HCT116 (cell line): ENCODE data around the gene TMEM184B. TPM values are rescaled to one million over a fixed set of nuclear protein-coding genes. Genes with fewer than 3 reads are reported as not detected.

ENCODE experiments used
- ATAC-seq: fragments of 200-7000 bp; cut with Tn5 transposase; 2 replicates; pipeline ENCODE4 v1.9.1; 2020; ENCODE audit warnings: mild to moderate bottlenecking, moderate library complexity
- BruUV-seq: library from RNA; stranded (reverse); fragments of 400-500 nt; replicated peaks from 2 replicates; lab custom pipeline; 2021; lab: Mats Ljungman, UMichigan
- CTCF ChIA-PET: fragments of 300-600 bp; sonication (Branson Sonifier 250); formaldehyde crosslinking; loops from one replicate; lab custom pipeline; 2021; ENCODE audit warnings: antibody characterized with exemption; lab: Charles Lee
- POLR2A ChIA-PET: fragments of 300-600, 350-600 bp; sonication (Branson Sonifier 250); formaldehyde crosslinking; loops from one replicate; lab custom pipeline; 2021; ENCODE audit warnings: antibody characterized with exemption; lab: Charles Lee
- RAD21 ChIA-PET, 2 experiments: fragments of 300-600 bp; sonication (Branson Sonifier 250); formaldehyde crosslinking; loops; one replicate each; lab custom pipeline; 2023; ENCODE audit warnings: low total read pairs in 2 of 2; ENCODE audit not compliant: uncharacterized antibody in 2 of 2, unreplicated experiment in 2 of 2, low non-redundant PET in 1 of 2; lab: Charles Lee
- DNase-seq: peaks from one replicate; pipeline ENCODE4 v3.0.0-alpha.2; 2010; ENCODE audit warnings: low read depth, low spot score
- H2AFZ ChIP-seq: fragments of 200-600 bp; shearing (Covaris generic), sonication (generic); 2 replicates; pipeline ENCODE4 v1.6.1; 2017; ENCODE audit warnings: low read depth, mixed run types, mixed read lengths, antibody characterized with exemption, low read length; ENCODE audit not compliant: poor library complexity, severe bottlenecking
- H3K27ac ChIP-seq: 2 replicates; pipeline ENCODE4 v1.5.1; 2012; ENCODE audit warnings: low read depth, low read length
- H3K27me3 ChIP-seq: fragments of 200-600 bp; sonication (generic); 2 replicates; pipeline ENCODE4 v1.6.1; 2016; ENCODE audit warnings: mixed run types, low read length, mixed read lengths; ENCODE audit not compliant: insufficient read depth
- H3K36me3 ChIP-seq, 2 experiments: fragments of 200-500 bp in 1 of 2; fragments of 200-600 bp in 1 of 2; sonication (Bioruptor generic) in 1 of 2; sonication (generic) in 1 of 2; 2 replicates each; pipeline versions ENCODE4 v1.5.1 to v1.6.1; 2014 to 2016; ENCODE audit warnings: low read length in 2 of 2, inconsistent platforms in 1 of 2, mixed read lengths in 1 of 2, mixed run types in 1 of 2; ENCODE audit not compliant: insufficient read depth in 2 of 2, control insufficient read depth in 1 of 2
- H3K4me1 ChIP-seq, 2 experiments: fragments of 200-600 bp in 1 of 2; sonication (generic) in 1 of 2; 2 replicates each; pipeline versions ENCODE4 v1.5.1 to v1.6.1; 2012 to 2017; ENCODE audit warnings: low read length in 2 of 2, inconsistent platforms in 1 of 2, mild to moderate bottlenecking in 1 of 2, mixed read lengths in 1 of 2, mixed run types in 1 of 2, moderate library complexity in 1 of 2; ENCODE audit not compliant: insufficient read depth in 2 of 2, control insufficient read depth in 1 of 2
- H3K4me2 ChIP-seq: fragments of 200-600 bp; sonication (generic); 2 replicates; pipeline ENCODE4 v1.6.1; 2017; ENCODE audit warnings: mixed run types, low read length, mixed read lengths
- H3K4me3 ChIP-seq, 2 experiments: fragments of 200-600 bp in 1 of 2; sonication (generic) in 1 of 2; replicated peaks in 1 of 2; 2 replicates each; pipeline ENCODE4 v1.5.1; 2011 to 2016; ENCODE audit warnings: low read length in 2 of 2, control low read depth in 1 of 2, low read depth in 1 of 2, mild to moderate bottlenecking in 1 of 2, mixed read lengths in 1 of 2, mixed run types in 1 of 2
- H3K79me2 ChIP-seq: fragments of 200-600 bp; sonication (generic); 2 replicates; pipeline ENCODE4 v1.6.1; 2017; ENCODE audit warnings: mild to moderate bottlenecking, mixed run types, low read length, moderate library complexity, mixed read lengths; ENCODE audit not compliant: insufficient read depth
- H3K9ac ChIP-seq: fragments of 200-600 bp; sonication (generic); 2 replicates; pipeline ENCODE4 v1.6.1; 2016; ENCODE audit warnings: low read length, mixed read lengths
- H3K9me2 ChIP-seq: fragments of 200-600 bp; sonication (generic), shearing (Covaris generic); 2 replicates; pipeline ENCODE4 v1.6.1; 2017; ENCODE audit warnings: mixed run types, mild to moderate bottlenecking, moderate library complexity; ENCODE audit not compliant: insufficient read depth
- H3K9me3 ChIP-seq, 2 experiments: fragments of 200-500 bp in 1 of 2; fragments of 200-600 bp in 1 of 2; sonication (Bioruptor generic) in 1 of 2; sonication (generic) in 1 of 2; 2 replicates each; pipeline ENCODE4 v1.6.1; 2014 to 2017; ENCODE audit warnings: low read length in 2 of 2, mixed read lengths in 2 of 2, inconsistent platforms in 1 of 2, low read depth in 1 of 2, mild to moderate bottlenecking in 1 of 2, mixed run types in 1 of 2, moderate library complexity in 1 of 2; ENCODE audit not compliant: control insufficient read depth in 1 of 2, insufficient read depth in 1 of 2
- H4K20me1 ChIP-seq: fragments of 200-600 bp; sonication (generic), shearing (Covaris generic); 2 replicates; pipeline ENCODE4 v1.6.1; 2017; ENCODE audit warnings: mixed run types, mild to moderate bottlenecking, moderate library complexity; ENCODE audit not compliant: insufficient read depth
- CTCF ChIP-seq, 3 experiments: fragments of 200-600 bp in 1 of 3; sonication (generic) in 1 of 3; IDR thresholded peaks in 2 of 3; conservative IDR thresholded peaks in 1 of 3; 2 replicates each; pipeline ENCODE4 v1.5.1; 2012 to 2017; ENCODE audit warnings: low read depth in 2 of 3, low read length in 2 of 3, antibody characterized with exemption in 1 of 3, borderline replicate concordance in 1 of 3, control low read depth in 1 of 3, mild to moderate bottlenecking in 1 of 3, mixed read lengths in 1 of 3, mixed run types in 1 of 3, moderate library complexity in 1 of 3; ENCODE audit not compliant: insufficient read depth in 1 of 3
- EGR1 ChIP-seq: IDR thresholded peaks from 2 replicates; pipeline ENCODE4 v1.6.1; 2012; ENCODE audit warnings: low read depth
- EZH2 ChIP-seq: fragments of 200-600 bp; sonication (generic); IDR thresholded peaks from 2 replicates; pipeline ENCODE4 v1.6.1; 2017; ENCODE audit warnings: antibody characterized with exemption, mixed run types
- EZH2phosphoT487 ChIP-seq: fragments of 200-600 bp; IDR thresholded peaks from 2 replicates; pipeline ENCODE4 v1.6.1; 2018; ENCODE audit warnings: antibody characterized with exemption, borderline replicate concordance
- JUND ChIP-seq: IDR thresholded peaks from 2 replicates; pipeline ENCODE4 v1.6.1; 2012
- POLR2A ChIP-seq: IDR thresholded peaks from 2 replicates; pipeline ENCODE4 v1.7.0; 2011; ENCODE audit warnings: borderline replicate concordance; ENCODE audit not compliant: insufficient read depth, insufficient read length; ENCODE audit errors: extremely low read depth
- REST ChIP-seq: IDR thresholded peaks from 2 replicates; pipeline ENCODE4 v1.6.1; 2012; ENCODE audit warnings: low read depth
- YY1 ChIP-seq: IDR thresholded peaks from 2 replicates; pipeline ENCODE4 v1.6.1; 2011; ENCODE audit warnings: low read length, low read depth, moderate library complexity, mild to moderate bottlenecking; ENCODE audit not compliant: insufficient replicate concordance; ENCODE audit errors: extremely low read depth
- ZBTB33 ChIP-seq: IDR thresholded peaks from 2 replicates; pipeline ENCODE4 v1.6.1; 2011; ENCODE audit warnings: mild to moderate bottlenecking, low read length, moderate library complexity; ENCODE audit not compliant: insufficient replicate concordance; ENCODE audit errors: extremely low read depth
- ZFX ChIP-seq: fragments of 450-650 bp; IDR thresholded peaks from 2 replicates; pipeline ENCODE4 v1.6.1; 2017
- ZNF274 ChIP-seq: fragments of 200-500 bp; sonication (Bioruptor generic); IDR thresholded peaks from 2 replicates; pipeline ENCODE4 v1.6.1; 2014; ENCODE audit warnings: mild to moderate bottlenecking, low read depth, low read length, inconsistent platforms
- intact Hi-C: fragments of 100-400 bp; cut with micrococcal nuclease; formaldehyde crosslinking; loops from 2 replicates; pipeline ENCODE4 v1.10.0; 2022
- total RNA-seq: library from RNA; stranded (reverse); gene quantifications from one replicate; pipeline ENCODE4 v1.2.1, GENCODE V29; 2021; ENCODE audit not compliant: unreplicated experiment

TMEM184B gene
- total RNA-seq, 1 experiment from 2014 or later, result 66.0 TPM

GRCh38 chr22:38193580-38193979, 79.2 kb downstream of the TMEM184B start:
- RAD21 ChIA-PET, result no interaction called here

GRCh38 chr22:38192475-38192863, 80.3 kb downstream of the TMEM184B start:
- no peak overlapping the region for H3K9ac ChIP-seq
- H4K20me1 ChIP-seq, result no peaks in the 10 kb centered on the region
- H3K79me2 ChIP-seq, result no peaks in the 10 kb centered on the region
- no peaks in the 10 kb centered on the region for H3K36me3 ChIP-seq
- no peak overlapping the region for H2AFZ ChIP-seq
- CTCF ChIA-PET, result no interaction called here
- no peak overlapping the region for H3K27ac ChIP-seq
- RAD21 ChIA-PET, result no interaction called here
- H3K4me3 ChIP-seq, result no peak overlapping the region
- no peak overlapping the region for H3K4me2 ChIP-seq
- BruUV-seq, result no TSS peak
- DNase-seq, result no peak
- no peaks in the 10 kb centered on the region for H3K27me3 ChIP-seq
- intact Hi-C loops, result no loop called here
- H3K4me1 ChIP-seq, result peaks cover under 1 to 5% of the 10 kb centered on the region in 2 experiments; a peak in 1 of 4 replicates
- TF ChIP-seq EZH2phosphoT487, result no peak
- no peak for TF ChIP-seq YY1
- TF ChIP-seq POLR2A, result no peak
- TF ChIP-seq ZNF274, result no peak
- TF ChIP-seq ZBTB33, result no peak
- TF ChIP-seq CTCF (IDR thresholded peaks at IDR 0.05 in 2 of 3, conservative IDR thresholded peaks at IDR 0.05 in 1 of 3; ENCODE audit: borderline replicate concordance in 1 of 3, insufficient read depth in 1 of 3, low read depth in 2 of 3, low read length in 2 of 3), result no peak
- TF ChIP-seq JUND, result no peak
- no peak for TF ChIP-seq REST
- no peak for TF ChIP-seq ZFX
- TF ChIP-seq EGR1, result no peak
- no peaks in the 10 kb centered on the region for H3K9me3 ChIP-seq
- ATAC-seq, result no peak
- H3K9me2 ChIP-seq, result no peaks in the 10 kb centered on the region
- POLR2A ChIA-PET, result interaction anchor here (1.1 kb wide), 1 partner anchor 11 kb away, joined by 4 read pairs; the partner anchor contains the start of gene PLA2G6

More at GRCh38 chr22:38193580-38193979, 79.2 kb downstream of the TMEM184B start:
- Histone ChIP-seq H3K4me1 (peaks cover 0 to 5% of the 10 kb centered on the region in 2 experiments; a peak in 1 of 4 replicates), H3K9ac (no peak overlapping the region), H4K20me1 (no peaks in the 10 kb centered on the region), H3K79me2 (no peaks in the 10 kb centered on the region), H2AFZ (no peak overlapping the region), H3K9me2 (no peaks in the 10 kb centered on the region), H3K4me2 (no peak overlapping the region), H3K27me3 (no peaks in the 10 kb centered on the region), H3K4me3 (no peak overlapping the region), H3K9me3 (no peaks in the 10 kb centered on the region), H3K36me3 (no peaks in the 10 kb centered on the region)
- no TSS peak for BruUV-seq
- ChIA-PET POLR2A (no interaction called here), CTCF (no interaction called here)
- DNase-seq (no peak), ATAC-seq (no peak)
- intact Hi-C loops, result no loop called here
- TF ChIP-seq EZH2, result no peak
- TF ChIP-seq, all 23 proteins: peak for 0
- no peak overlapping the region for H3K27ac ChIP-seq
